H1 (cell line): ENCODE data around the gene TSPAN3. TPM values are rescaled to one million over a fixed set of nuclear protein-coding genes. Genes with fewer than 3 reads are reported as not detected.

Experiments
- ATF2 ChIP-seq: IDR thresholded peaks from 2 replicates; pipeline ENCODE4 v1.6.1; 2012; ENCODE audit warnings: low read length, inconsistent platforms
- BCL11A ChIP-seq, 2 experiments: IDR thresholded peaks; one replicate each; pipeline ENCODE4 v1.6.1; 2011; ENCODE audit warnings: low read depth in 2 of 2, low read length in 2 of 2, mild to moderate bottlenecking in 2 of 2
- CHD1 ChIP-seq: IDR thresholded peaks from 2 replicates; pipeline ENCODE4 v1.6.1; 2012; ENCODE audit warnings: low read depth, low read length, improper control_type of control experiment
- CHD2 ChIP-seq: IDR thresholded peaks from 2 replicates; pipeline ENCODE4 v1.6.1; 2012; ENCODE audit warnings: low read length, improper control_type of control experiment
- CREB1 ChIP-seq: IDR thresholded peaks from 2 replicates; pipeline ENCODE4 v1.6.1; 2012; ENCODE audit warnings: inconsistent platforms
- CTCF ChIP-seq, 3 experiments: IDR thresholded peaks; 1 replicate in 2 of 3; 2 replicates in 1 of 3; pipeline versions ENCODE4 v1.5.1 to v1.6.1; 2011; ENCODE audit warnings: low read length in 3 of 3, mild to moderate bottlenecking in 3 of 3, inconsistent platforms in 2 of 3, low read depth in 1 of 3, moderate library complexity in 1 of 3; ENCODE audit not compliant: insufficient read depth in 1 of 3; ENCODE audit errors: control extremely low read depth in 1 of 3
- EZH2 ChIP-seq: fragments of 200-600 bp; sonication (generic); IDR thresholded peaks from 2 replicates; pipeline ENCODE4 v1.7.1; 2012; ENCODE audit warnings: low read depth, mild to moderate bottlenecking, moderate library complexity, low read length, inconsistent platforms; ENCODE audit not compliant: severe bottlenecking
- KDM5A ChIP-seq: fragments of 200-600 bp; IDR thresholded peaks from 2 replicates; pipeline ENCODE4 v1.7.1; 2012; ENCODE audit warnings: mild to moderate bottlenecking, low read length, inconsistent platforms, mixed read lengths
- MAX ChIP-seq: IDR thresholded peaks from 2 replicates; pipeline ENCODE4 v1.6.1; 2012; ENCODE audit warnings: inconsistent platforms
- NRF1 ChIP-seq: IDR thresholded peaks from 2 replicates; pipeline ENCODE4 v1.6.1; 2011; ENCODE audit warnings: mild to moderate bottlenecking, low read depth, low read length, improper control_type of control experiment
- POLR2A ChIP-seq, 2 experiments: IDR thresholded peaks; 1 replicate in 1 of 2; 2 replicates in 1 of 2; pipeline ENCODE4 v1.6.1; 2011; ENCODE audit warnings: low read depth in 2 of 2, low read length in 2 of 2, mild to moderate bottlenecking in 2 of 2; ENCODE audit errors: control extremely low read depth in 1 of 2
- POLR2AphosphoS5 ChIP-seq: IDR thresholded peaks from 2 replicates; pipeline ENCODE4 v1.6.1; 2011; ENCODE audit warnings: low read depth, low read length
- POU5F1 ChIP-seq: IDR thresholded peaks from 2 replicates; pipeline ENCODE4 v1.6.1; 2011; ENCODE audit warnings: low read depth, mild to moderate bottlenecking, low read length, moderate library complexity
- RAD21 ChIP-seq, 2 experiments: IDR thresholded peaks in 1 of 2; conservative IDR thresholded peaks in 1 of 2; 2 replicates each; pipeline ENCODE4 v1.6.1; 2011; ENCODE audit warnings: low read depth in 2 of 2, low read length in 2 of 2, improper control_type of control experiment in 1 of 2, inconsistent platforms in 1 of 2, mild to moderate bottlenecking in 1 of 2, moderate library complexity in 1 of 2
- SIN3A ChIP-seq, 2 experiments: IDR thresholded peaks in 1 of 2; conservative IDR thresholded peaks in 1 of 2; 2 replicates each; pipeline ENCODE4 v1.6.1; 2011 to 2012; ENCODE audit warnings: low read length in 2 of 2, improper control_type of control experiment in 1 of 2, low read depth in 1 of 2, mild to moderate bottlenecking in 1 of 2
- SRF ChIP-seq: IDR thresholded peaks from 2 replicates; pipeline ENCODE4 v1.6.1; 2011; ENCODE audit warnings: mild to moderate bottlenecking, low read depth, low read length, moderate library complexity
- SUZ12 ChIP-seq: fragments of 200-600 bp; sonication (generic); IDR thresholded peaks from 2 replicates; pipeline ENCODE4 v1.6.1; 2012; ENCODE audit warnings: mild to moderate bottlenecking, inconsistent platforms, low read length, moderate library complexity, mixed read lengths
- TAF1 ChIP-seq: IDR thresholded peaks from 2 replicates; pipeline ENCODE4 v1.6.1; 2011; ENCODE audit warnings: mild to moderate bottlenecking, low read depth, low read length
- polyA plus RNA-seq, 7 experiments: library from polyadenylated mRNA; depleted of rRNA in 3 of 7; stranded (reverse) in 5 of 7; unstranded in 2 of 7; fragments of >200 nt in 5 of 7; fragments of 200-250 nt in 2 of 7; gene quantifications; 1 replicate in 5 of 7; 2 replicates in 1 of 7; 4 replicates in 1 of 7; pipeline versions ENCODE4 v1.2.1 to v1.2.3, GENCODE V29; 2011 to 2013; ENCODE audit warnings: missing spikeins in 2 of 7, mixed read lengths in 2 of 7
- total RNA-seq: library from RNA; stranded (reverse); fragmentation: NEBNext Ultra II Directional; extraction: Animal tissue kit (Norgen Biotek cat#: 25700); gene quantifications from 2 replicates; pipeline ENCODE4 v1.2.1, GENCODE V29; 2021

TSPAN3 gene
- total and polyA plus RNA-seq, 2 of the 8 experiments (the other 6 are each of a cell fraction or from before 2014, with no cell fraction given): 107 to 238 TPM

GRCh38 chr15:77083381-77084160 lies 12.7 kb upstream of the TSPAN3 start (continued):
- TF ChIP-seq CHD1 (no peak), TAF1 (0 out of 2 replicates have a peak, but pooled peaks have one; percentile 35), POU5F1 (no peak), CTCF (IDR thresholded peaks at IDR 0.05; ENCODE audit: control extremely low read depth in 1 of 3, insufficient read depth in 1 of 3, low read depth in 1 of 3, low read length in 3 of 3) (no peak), RAD21 (IDR thresholded peaks at IDR 0.05 in 1 of 2, conservative IDR thresholded peaks at IDR 0.05 in 1 of 2; ENCODE audit: low read depth in 2 of 2, low read length in 2 of 2) (no peak), CHD2 (0 out of 2 replicates have a peak, but pooled peaks have one; percentile 54), BCL11A (IDR thresholded peaks at IDR 0.05; ENCODE audit: low read depth in 2 of 2, low read length in 2 of 2) (no peak), EZH2 (no peak), MAX (peak; percentile 47), NRF1 (no peak), CREB1 (no peak), SUZ12 (no peak), POLR2A (IDR thresholded peaks at IDR 0.05; ENCODE audit: control extremely low read depth in 1 of 2, low read depth in 2 of 2, low read length in 2 of 2) (peak in 1 of 2 experiments; percentile 38; a peak in 1 of 3 replicates), POLR2AphosphoS5 (no peak), ATF2 (no peak), SRF (no peak), KDM5A (no peak), SIN3A (conservative IDR thresholded peaks at IDR 0.05 in 1 of 2, IDR thresholded peaks at IDR 0.05 in 1 of 2; ENCODE audit: low read depth in 1 of 2, low read length in 2 of 2) (0 out of 4 replicates have a peak, but pooled peaks of 1 of the 2 experiments have one; percentile 15)
